ENCODE data around the gene DOCK3. TPM values are rescaled to one million over a fixed set of nuclear protein-coding genes. Genes with fewer than 3 reads are reported as not detected.

Gene DOCK3
- total RNA-seq, 1 experiment from 2014 or later, result 8.3 TPM

DNA sequence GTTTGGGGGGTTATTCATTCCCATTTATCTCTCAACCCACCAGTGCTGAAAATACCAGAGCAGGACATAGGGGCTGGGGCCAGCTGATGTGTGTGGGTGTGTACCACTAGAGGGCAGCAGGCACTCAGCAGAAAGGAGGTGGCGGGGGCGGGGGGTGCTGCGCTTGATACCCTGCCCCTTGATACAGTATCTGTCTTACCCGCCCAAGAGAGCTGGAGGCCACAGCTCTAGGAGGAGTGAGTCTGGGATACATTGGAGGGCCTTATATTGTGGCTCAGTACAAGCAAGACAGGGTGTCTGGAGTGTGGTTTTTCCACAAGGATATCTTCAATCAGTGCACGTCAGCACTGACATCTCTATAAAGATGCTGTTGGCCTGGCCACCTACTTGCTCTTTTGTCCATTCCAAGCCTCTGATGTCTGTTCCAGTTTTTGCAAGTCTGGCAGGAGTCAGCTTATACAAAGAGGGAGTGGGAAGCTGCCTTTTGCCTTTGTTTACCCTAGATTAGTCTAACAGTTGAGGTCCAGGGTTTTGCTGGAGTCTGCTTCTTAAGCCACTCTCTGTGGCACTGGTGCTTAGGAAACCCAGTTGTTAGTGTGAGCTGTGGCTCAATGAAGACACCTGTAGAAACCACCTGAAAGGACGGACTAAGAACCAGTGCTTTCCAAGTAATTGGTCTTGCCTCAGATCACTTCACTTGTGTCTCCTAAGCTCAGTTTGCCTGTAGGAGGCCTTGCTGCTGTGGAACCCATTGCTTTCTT, 714.9 kb downstream of the DOCK3 start:
- H4K8ac ChIP-seq (replicated peaks; ENCODE audit: insufficient read length, low read depth, low read length), result no peak overlapping the region
- H2BK12ac ChIP-seq (ENCODE audit: insufficient read length, low read depth, low read length), result no peak overlapping the region
- Mint-ChIP-seq H3K4me1 (peaks cover 43 to 58% of the 10 kb centered on the region in 2 experiments), H3K27ac (peak overlapping the region in 1 of 3 experiments; percentile 44; a peak in 1 of 7 replicates), H3K36me3 (ENCODE audit: insufficient read depth in 1 of 3, low read depth in 3 of 3) (peaks cover 53 to 76% (median 72%) of the 10 kb centered on the region in 3 experiments), H3K9me3 (peaks cover 8 to 9% of the 10 kb centered on the region in 2 experiments; a peak in 4 of 5 replicates), H3K27me3 (ENCODE audit: low read depth) (peaks cover 1% of the 10 kb centered on the region; the same call in 1 of the 2 replicates), H3K4me3 (peak overlapping the region in 1 of 2 experiments; percentile 32; a peak in 2 of 5 replicates)
- H3K18ac ChIP-seq (ENCODE audit: insufficient read length, low read depth, low read length), result no peak overlapping the region
- H3K9ac ChIP-seq (ENCODE audit: extremely low read depth, insufficient read length, low read length), result no peak overlapping the region
- DNase-seq, result peak; percentile 76
- no peak overlapping the region for H2BK20ac ChIP-seq (ENCODE audit: low read depth, low read length, poor library complexity, severe bottlenecking)
- H2BK120ac ChIP-seq (ENCODE audit: low read depth, low read length, poor library complexity, severe bottlenecking), result no peak overlapping the region
- no peak overlapping the region for H3T11ph ChIP-seq (ENCODE audit: low read length)
- peaks cover 9% of the 10 kb centered on the region for H3K23me2 ChIP-seq (ENCODE audit: insufficient read length, low read depth, low read length, poor library complexity, severe bottlenecking)
- H3K4ac ChIP-seq (ENCODE audit: low read depth, low read length), result no peak overlapping the region
- peak; percentile 81 for TF ChIP-seq CTCF (conservative IDR thresholded peaks at IDR 0.05)
- no peak overlapping the region for H2BK5ac ChIP-seq (ENCODE audit: insufficient read length, low read length)
- no peak overlapping the region for H3K27ac ChIP-seq (ENCODE audit: insufficient read length, low read depth, low read length)
- H3K4me1 ChIP-seq (ENCODE audit: insufficient read depth, low read length), result 0 out of 2 replicates have a peak, but pooled peaks cover 6% of the 10 kb centered on the region
- no peaks in the 10 kb centered on the region for H4K20me1 ChIP-seq (ENCODE audit: control insufficient read depth, insufficient read depth, insufficient read length)
- no peak overlapping the region for H3K23ac ChIP-seq (ENCODE audit: insufficient read length, low read depth, low read length)
- H2BK15ac ChIP-seq (ENCODE audit: low read depth, low read length), result no peak overlapping the region
- H3K79me2 ChIP-seq (ENCODE audit: insufficient read depth, low read length), result peaks cover 31% of the 10 kb centered on the region
- H4K91ac ChIP-seq (ENCODE audit: insufficient read length, low read depth, low read length), result no peak overlapping the region
- H3K9me3 ChIP-seq (ENCODE audit: control insufficient read depth, low read depth, low read length), result no peaks in the 10 kb centered on the region
- H2AFZ ChIP-seq (ENCODE audit: low read length), result no peak overlapping the region
- H3K79me1 ChIP-seq (ENCODE audit: insufficient read depth, low read depth, low read length, poor library complexity, severe bottlenecking), result peaks cover 13% of the 10 kb centered on the region
- H3K56ac ChIP-seq (ENCODE audit: insufficient read length, low read depth, low read length), result no peak overlapping the region
- H4K5ac ChIP-seq (ENCODE audit: insufficient read length, low read depth, low read length), result no peak overlapping the region
- H3K4me2 ChIP-seq (ENCODE audit: insufficient read depth, insufficient read length, low read length), result no peak overlapping the region
- H3K14ac ChIP-seq (ENCODE audit: insufficient read depth, low read length), result no peak overlapping the region
- H2AK5ac ChIP-seq (ENCODE audit: insufficient read length, low read length), result no peak overlapping the region
- H3K27me3 ChIP-seq (ENCODE audit: insufficient read depth, low read length), result no peaks in the 10 kb centered on the region
- WGBS (ENCODE audit: extremely low coverage, insufficient read length, low lambda C conversion rate), result no CpG with 5 or more reads among the region's 6 CpGs

Measured in H9 (cell line).